ENCODE results near the gene ITGBL1. TPM values are rescaled to one million over a fixed set of nuclear protein-coding genes. Genes with fewer than 3 reads are reported as not detected.

ITGBL1 gene
- total and polyA plus RNA-seq, 2 donors (not counting 1 experiment from before 2014, with no cell fraction given), result not detected

DNA sequence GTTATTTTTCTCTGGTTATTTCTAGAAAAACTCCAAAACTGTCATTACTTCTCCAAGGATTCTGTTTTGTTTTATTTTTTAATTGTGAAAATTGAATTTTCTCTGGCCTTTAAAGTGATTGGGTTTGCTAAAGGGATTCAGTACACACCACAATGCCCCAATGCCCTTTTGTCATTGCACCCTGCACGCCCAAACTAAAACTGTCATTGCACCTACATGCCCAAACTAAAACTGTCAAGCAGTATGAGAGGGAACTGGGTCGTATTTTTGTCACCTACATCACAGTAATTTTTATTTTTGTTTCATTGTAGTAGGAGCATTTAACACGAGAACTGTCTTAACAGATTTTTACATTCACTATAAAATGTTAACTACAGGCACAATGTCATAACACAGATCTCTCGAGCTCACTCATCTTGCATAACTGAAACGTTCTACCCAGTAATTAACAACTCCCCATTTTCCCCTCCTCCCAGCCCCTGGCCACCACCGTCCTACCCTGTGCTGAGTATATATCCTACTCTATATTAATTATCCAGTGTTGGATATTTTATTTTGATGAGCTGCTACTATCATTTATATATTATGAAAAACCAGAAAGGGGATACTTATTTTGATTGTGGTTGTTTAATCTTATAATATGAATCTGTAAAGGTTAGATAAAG lies 43.4 kb upstream of the ITGBL1 start:
- Mint-ChIP-seq H3K27me3 (peaks cover 5% of the 10 kb centered on the region), H3K4me3 (no peak overlapping the region), H3K27ac (no peak overlapping the region), H3K4me1 (no peaks in the 10 kb centered on the region), H3K9me3 (ENCODE audit: insufficient read depth) (peaks cover 3% of the 10 kb centered on the region)
- Histone ChIP-seq H3K9me3 (ENCODE audit: control extremely low read depth in 1 of 3, control insufficient read depth in 2 of 3, insufficient read depth in 1 of 3, low read length in 2 of 3) (no peaks in the 10 kb centered on the region), H3K27ac (ENCODE audit: low read length in 2 of 2) (no peak overlapping the region), H3K9ac (ENCODE audit: low read length) (no peak overlapping the region), H3K27me3 (replicated peaks in 1 of 4; ENCODE audit: control extremely low read depth in 1 of 4, control insufficient read depth in 3 of 4, insufficient read depth in 4 of 4, low read length in 3 of 4) (peaks cover 0 to 2% (median under 1%) of the 10 kb centered on the region in 4 experiments), H3K4me3 (ENCODE audit: control extremely low read depth in 1 of 5, extremely low read depth in 1 of 5, insufficient read depth in 1 of 5, low read depth in 2 of 5, low read length in 4 of 5) (no peak overlapping the region), H4K20me1 (ENCODE audit: control insufficient read depth, insufficient read depth, low read length, poor library complexity, severe bottlenecking) (no peaks in the 10 kb centered on the region), H3K4me1 (ENCODE audit: control insufficient read depth in 2 of 2, insufficient read depth in 2 of 2, low read length in 2 of 2) (no peaks in the 10 kb centered on the region), H3K79me2 (ENCODE audit: control insufficient read depth, insufficient read depth, low read length) (no peaks in the 10 kb centered on the region), H2AFZ (ENCODE audit: insufficient read depth, low read depth, low read length, poor library complexity, severe bottlenecking) (no peak overlapping the region), H3K36me3 (replicated peaks in 1 of 2; ENCODE audit: control extremely low read depth in 1 of 2, control insufficient read depth in 1 of 2, extremely low read depth in 1 of 2, insufficient read depth in 2 of 2, low read length in 1 of 2) (no peaks in the 10 kb centered on the region), H3K4me2 (replicated peaks; ENCODE audit: low read depth, low read length, poor library complexity, severe bottlenecking) (no peak overlapping the region)
- CTCF ChIA-PET, result no interaction called here
- POLR2A ChIA-PET, result no interaction called here
- TF ChIP-seq EZH2 (IDR thresholded peaks at IDR 0.05; ENCODE audit: borderline replicate concordance, insufficient read depth, low read depth, low read length, poor library complexity, severe bottlenecking), result no peak
- TF ChIP-seq, protein P1, sequence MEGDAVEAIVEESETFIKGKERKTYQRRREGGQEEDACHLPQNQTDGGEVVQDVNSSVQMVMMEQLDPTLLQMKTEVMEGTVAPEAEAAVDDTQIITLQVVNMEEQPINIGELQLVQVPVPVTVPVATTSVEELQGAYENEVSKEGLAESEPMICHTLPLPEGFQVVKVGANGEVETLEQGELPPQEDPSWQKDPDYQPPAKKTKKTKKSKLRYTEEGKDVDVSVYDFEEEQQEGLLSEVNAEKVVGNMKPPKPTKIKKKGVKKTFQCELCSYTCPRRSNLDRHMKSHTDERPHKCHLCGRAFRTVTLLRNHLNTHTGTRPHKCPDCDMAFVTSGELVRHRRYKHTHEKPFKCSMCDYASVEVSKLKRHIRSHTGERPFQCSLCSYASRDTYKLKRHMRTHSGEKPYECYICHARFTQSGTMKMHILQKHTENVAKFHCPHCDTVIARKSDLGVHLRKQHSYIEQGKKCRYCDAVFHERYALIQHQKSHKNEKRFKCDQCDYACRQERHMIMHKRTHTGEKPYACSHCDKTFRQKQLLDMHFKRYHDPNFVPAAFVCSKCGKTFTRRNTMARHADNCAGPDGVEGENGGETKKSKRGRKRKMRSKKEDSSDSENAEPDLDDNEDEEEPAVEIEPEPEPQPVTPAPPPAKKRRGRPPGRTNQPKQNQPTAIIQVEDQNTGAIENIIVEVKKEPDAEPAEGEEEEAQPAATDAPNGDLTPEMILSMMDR (IDR thresholded peaks at IDR 0.05), result no peak
- ATAC-seq (ENCODE audit: low read depth), result no peak
- intact Hi-C loops (cut with micrococcal nuclease), result no loop called here
- WGBS (ENCODE audit: insufficient coverage), result 100% methylated on average over 1 of the region's 6 CpGs
- DNase-seq, result no peak

DNA sequence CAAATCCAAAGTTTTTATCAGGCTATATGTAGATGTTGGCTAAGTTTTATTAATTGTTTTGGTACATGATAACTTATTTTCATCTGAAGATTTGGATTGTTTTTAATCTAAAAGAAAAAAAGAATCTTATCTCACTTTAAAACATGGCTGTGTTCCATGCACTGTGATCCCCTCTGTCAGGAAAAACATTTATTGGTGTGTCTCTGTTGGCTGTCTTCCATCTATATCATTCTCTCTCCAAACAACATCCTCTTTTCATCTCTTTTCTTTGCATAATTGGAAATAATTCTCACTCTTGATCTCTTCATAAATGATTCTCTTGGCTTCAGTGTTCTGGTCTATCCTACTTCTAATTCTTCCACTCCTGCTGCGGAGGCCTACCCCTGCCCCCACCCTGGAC lies 40.4 kb upstream of the ITGBL1 start:
- no peak overlapping the region for H3K4me3 Mint-ChIP-seq
- peaks cover 20% of the 10 kb centered on the region for H3K27me3 Mint-ChIP-seq
- 71% methylated on average over 1 of the region's 1 CpG for WGBS (ENCODE audit: insufficient coverage)
- no peak for ATAC-seq (ENCODE audit: low read depth)
- Histone ChIP-seq H4K20me1 (ENCODE audit: control insufficient read depth, insufficient read depth, low read length, poor library complexity, severe bottlenecking) (no peaks in the 10 kb centered on the region), H2AFZ (ENCODE audit: insufficient read depth, low read depth, low read length, poor library complexity, severe bottlenecking) (no peak overlapping the region), H3K4me1 (ENCODE audit: control insufficient read depth in 2 of 2, insufficient read depth in 2 of 2, low read length in 2 of 2) (peaks cover 0 to 4% of the 10 kb centered on the region in 2 donors), H3K27me3 (replicated peaks in 1 of 4; ENCODE audit: control extremely low read depth in 1 of 4, control insufficient read depth in 3 of 4, insufficient read depth in 4 of 4, low read length in 3 of 4) (peaks cover 0 to 10% (median 8%) of the 10 kb centered on the region in 4 experiments), H3K9me3 (ENCODE audit: control extremely low read depth in 1 of 3, control insufficient read depth in 2 of 3, insufficient read depth in 1 of 3, low read length in 2 of 3) (no peaks in the 10 kb centered on the region), H3K36me3 (replicated peaks in 1 of 2; ENCODE audit: control extremely low read depth in 1 of 2, control insufficient read depth in 1 of 2, extremely low read depth in 1 of 2, insufficient read depth in 2 of 2, low read length in 1 of 2) (no peaks in the 10 kb centered on the region), H3K27ac (ENCODE audit: low read length in 2 of 2) (no peak overlapping the region), H3K4me2 (replicated peaks; ENCODE audit: low read depth, low read length, poor library complexity, severe bottlenecking) (no peak overlapping the region), H3K9ac (ENCODE audit: low read length) (no peak overlapping the region), H3K79me2 (ENCODE audit: control insufficient read depth, insufficient read depth, low read length) (no peaks in the 10 kb centered on the region), H3K4me3 (ENCODE audit: control extremely low read depth in 1 of 5, extremely low read depth in 1 of 5, insufficient read depth in 1 of 5, low read depth in 2 of 5, low read length in 4 of 5) (no peak overlapping the region)
- POLR2A ChIA-PET, result no interaction called here
- intact Hi-C loops (cut with micrococcal nuclease), result no loop called here
- no peak for DNase-seq
- TF ChIP-seq, protein P1 (IDR thresholded peaks at IDR 0.05), result no peak
- no peak for TF ChIP-seq EZH2 (IDR thresholded peaks at IDR 0.05; ENCODE audit: borderline replicate concordance, insufficient read depth, low read depth, low read length, poor library complexity, severe bottlenecking)
- H3K4me1 Mint-ChIP-seq, result no peaks in the 10 kb centered on the region
- CTCF ChIA-PET, result no interaction called here
- H3K27ac Mint-ChIP-seq, result no peak overlapping the region
- H3K9me3 Mint-ChIP-seq (ENCODE audit: insufficient read depth), result peaks cover 3% of the 10 kb centered on the region

Data from B cell (primary cell).